K562 (cell line): ENCODE results near the gene DGKB. TPM values are rescaled to one million over a fixed set of nuclear protein-coding genes. Genes with fewer than 3 reads are reported as not detected.

Experiments
- ATAC-seq: fragments of 200-7000 bp; cut with Tn5 transposase; 3 replicates; pipeline ENCODE4 v1.9.1; 2020; ENCODE audit warnings: moderate library complexity
- BruUV-seq: library from RNA; stranded (reverse); fragments of 400-500 nt; replicated peaks from 2 replicates; lab custom pipeline; 2021; lab: Mats Ljungman, UMichigan
- CTCF ChIA-PET: fragments of 300-600 bp; formaldehyde crosslinking; extraction: SDS; loops from one replicate; lab custom pipeline; 2021; ENCODE audit warnings: low intra/inter-chr PET ratio; lab: Yijun Ruan, JAX
- POLR2A ChIA-PET: fragments of 300-600, 350-650 bp; sonication (Branson Sonifier 250); formaldehyde crosslinking; extraction: SDS; loops from one replicate; lab custom pipeline; 2021; ENCODE audit warnings: antibody characterized with exemption, inconsistent platforms; lab: Yijun Ruan, JAX
- DNase-seq, 4 experiments: peaks; one replicate each; pipeline versions ENCODE4 v3.0.0 to v3.0.0-alpha.2; 2011 to 2018; ENCODE audit warnings: low spot score in 3 of 4, mixed read lengths in 3 of 4; ENCODE audit errors: extremely low read depth in 1 of 4
- FAIRE-seq: peaks from 2 replicates; lab custom pipeline; 2011; peaks lifted over from hg19 to GRCh38; lab: Jason Lieb, UNC
- H2AFZ ChIP-seq: 2 replicates; pipeline ENCODE4 v1.6.0; 2011; ENCODE audit warnings: low read depth, low read length, control low read depth, inconsistent platforms
- H3K27ac ChIP-seq: fragments of 200-600 bp; 3 replicates; pipeline ENCODE4 v1.8.0; 2011; ENCODE audit warnings: low read depth, mild to moderate bottlenecking, control low read depth, inconsistent platforms, low read length, moderate library complexity, mixed read lengths; ENCODE audit errors: extremely low read depth
- H3K27me3 ChIP-seq, 2 experiments: fragments of 300-600 bp in 1 of 2; 2 replicates in 1 of 2; 3 replicates in 1 of 2; pipeline versions ENCODE4 v1.6.0 to v1.8.0; 2011; ENCODE audit warnings: inconsistent platforms in 2 of 2, low read length in 2 of 2, mild to moderate bottlenecking in 1 of 2, mixed read lengths in 1 of 2, moderate library complexity in 1 of 2; ENCODE audit not compliant: control insufficient read depth in 2 of 2, insufficient read depth in 2 of 2
- H3K36me3 ChIP-seq: fragments of 300-600 bp; 3 replicates; pipeline ENCODE4 v1.8.0; 2011; ENCODE audit warnings: mild to moderate bottlenecking, low read length, inconsistent platforms; ENCODE audit not compliant: control insufficient read depth, insufficient read depth
- H3K4me1 ChIP-seq, 2 experiments: fragments of 200-600 bp in 1 of 2; replicated peaks in 1 of 2; 2 replicates in 1 of 2; 3 replicates in 1 of 2; pipeline versions ENCODE4 v1.5.1 to v1.8.0; 2011; ENCODE audit warnings: inconsistent platforms in 2 of 2, low read length in 2 of 2, mild to moderate bottlenecking in 1 of 2, mixed read lengths in 1 of 2, moderate library complexity in 1 of 2; ENCODE audit not compliant: control insufficient read depth in 2 of 2, insufficient read depth in 2 of 2
- H3K4me2 ChIP-seq: 2 replicates; pipeline ENCODE4 v1.6.1; 2011; ENCODE audit warnings: low read length, control low read depth, inconsistent platforms, mixed read lengths; ENCODE audit not compliant: insufficient read depth
- H3K4me3 ChIP-seq: fragments of 200-600 bp; sonication (generic), shearing (Covaris generic); 2 replicates; pipeline ENCODE4 v1.5.1; 2016; ENCODE audit warnings: control low read depth, inconsistent platforms
- H3K79me2 ChIP-seq: fragments of 200-600 bp; 3 replicates; pipeline ENCODE4 v1.8.0; 2011; ENCODE audit warnings: low read length, inconsistent platforms; ENCODE audit not compliant: control insufficient read depth, insufficient read depth
- H3K9ac ChIP-seq, 2 experiments: 2 replicates each; pipeline versions ENCODE4 v1.6.0 to v1.6.1; 2011; ENCODE audit warnings: low read depth in 2 of 2, low read length in 2 of 2, control low read depth in 1 of 2, inconsistent platforms in 1 of 2, mild to moderate bottlenecking in 1 of 2, mixed read lengths in 1 of 2; ENCODE audit not compliant: insufficient read depth in 1 of 2
- H3K9me1 ChIP-seq: one replicate; pipeline ENCODE4 v1.6.0; 2011; ENCODE audit warnings: inconsistent platforms, mild to moderate bottlenecking, low read length, moderate library complexity; ENCODE audit not compliant: control insufficient read depth, insufficient read depth
- H3K9me3 ChIP-seq: replicated peaks from 2 replicates; pipeline ENCODE4 v1.5.1; 2011; ENCODE audit warnings: low read depth, low read length, inconsistent platforms; ENCODE audit not compliant: control insufficient read depth, insufficient read depth
- H4K20me1 ChIP-seq: replicated peaks from 2 replicates; pipeline ENCODE4 v1.6.1; 2011; ENCODE audit warnings: low read length, inconsistent platforms, mixed read lengths; ENCODE audit not compliant: control insufficient read depth, insufficient read depth
- ELF2 ChIP-seq: fragments of 250-450 bp; sonication (Bioruptor Pico); IDR thresholded peaks from 2 replicates; pipeline ENCODE4 v1.5.0; 2021; ENCODE audit warnings: mild to moderate bottlenecking
- ELF4 ChIP-seq: fragments of 450-650 bp; formaldehyde crosslinking; IDR thresholded peaks from 2 replicates; pipeline ENCODE4 v1.4.0; 2022; ENCODE audit warnings: missing genetic modification characterization
- ETV5 ChIP-seq: sonication (generic); formaldehyde crosslinking; IDR thresholded peaks from 2 replicates; pipeline ENCODE4 v1.4.0; 2020; ENCODE audit warnings: low read depth, mild to moderate bottlenecking, missing genetic modification reagents
- JUNB ChIP-seq: fragments of 450-650 bp; formaldehyde crosslinking; conservative IDR thresholded peaks from 2 replicates; pipeline ENCODE4 v1.4.0; 2020; ENCODE audit warnings: mild to moderate bottlenecking
- STAT5B ChIP-seq: fragments of 250-450 bp; sonication (Bioruptor Pico); IDR thresholded peaks from 2 replicates; pipeline ENCODE4 v1.8.0; 2021; ENCODE audit warnings: mild to moderate bottlenecking, inconsistent platforms
- XRCC3 ChIP-seq: fragments of 450-650 bp; IDR thresholded peaks from 2 replicates; pipeline ENCODE4 v1.6.1; 2017; ENCODE audit warnings: mild to moderate bottlenecking, moderate library complexity
- ZBTB43 ChIP-seq: sonication (generic); formaldehyde crosslinking; IDR thresholded peaks from 2 replicates; pipeline ENCODE4 v1.8.0; 2023; ENCODE audit warnings: mild to moderate bottlenecking, missing genetic modification reagents
- WGBS: fragments of 100-300 bp; shearing (Covaris generic); methylation state at CpG from one replicate; pipeline ENCODE4 v1.1.6; 2016; ENCODE audit warnings: low coverage, mixed read lengths; ENCODE audit not compliant: insufficient coverage; ENCODE audit errors: missing lambda C conversion rate; 5-methylcytosine and 5-hydroxymethylcytosine counted together
- in situ Hi-C: fragments of 300-500 bp; cut with MboI; formaldehyde crosslinking; loops from 4 replicates; pipeline ENCODE4 v1.15.0; 2018; ENCODE audit warnings: inconsistent platforms, mixed read lengths
- intact Hi-C: fragments of 100-400 bp; cut with micrococcal nuclease; formaldehyde crosslinking; loops from 2 replicates; pipeline ENCODE4 v1.14.2; 2022
- polyA plus RNA-seq, 8 experiments: library from polyadenylated mRNA; depleted of rRNA in 4 of 8; stranded (reverse) in 5 of 8; unstranded in 3 of 8; fragments of >200 nt; fragmentation: Nextera tagmentation in 2 of 8; fragmentation: Illumina TruSeq in 1 of 8; extraction: Ambion mirVana in 2 of 8; extraction: Trizol in 1 of 8; gene quantifications; 2 replicates each; pipeline versions ENCODE4 v1.2.1 to v1.2.3, GENCODE V29; 2011 to 2014; ENCODE audit warnings: inconsistent platforms in 1 of 8, missing spikeins in 1 of 8
- total RNA-seq, 7 experiments: library from RNA; depleted of rRNA in 6 of 7; stranded (reverse); fragments of >200 nt in 6 of 7; fragmentation: Illumina TruSeq in 2 of 7; extraction: Trizol in 2 of 7; gene quantifications; 2 replicates each; pipeline versions ENCODE4 v1.2.1 to v1.2.3, GENCODE V29; 2011 to 2021; ENCODE audit warnings: low replicate concordance in 1 of 7
- TF ChIP-seq, protein P1 (sequence below): fragments of 200-800 bp; sonication (Bioruptor generic); IDR thresholded peaks from 2 replicates; pipeline ENCODE4 v1.6.1; 2016; ENCODE audit warnings: missing genetic modification characterization, missing compliant biosample characterization
- TF ChIP-seq, protein P2 (sequence below): sonication (generic); formaldehyde crosslinking; IDR thresholded peaks from 2 replicates; pipeline ENCODE4 v1.8.1; 2023; ENCODE audit warnings: missing genetic modification reagents, mild to moderate bottlenecking, borderline replicate concordance

Gene DGKB
- total and polyA plus RNA-seq, 9 of the 15 experiments (the other 6 are each of a cell fraction or from before 2014, with no cell fraction given): 0.01 TPM; not detected in 8

DNA sequence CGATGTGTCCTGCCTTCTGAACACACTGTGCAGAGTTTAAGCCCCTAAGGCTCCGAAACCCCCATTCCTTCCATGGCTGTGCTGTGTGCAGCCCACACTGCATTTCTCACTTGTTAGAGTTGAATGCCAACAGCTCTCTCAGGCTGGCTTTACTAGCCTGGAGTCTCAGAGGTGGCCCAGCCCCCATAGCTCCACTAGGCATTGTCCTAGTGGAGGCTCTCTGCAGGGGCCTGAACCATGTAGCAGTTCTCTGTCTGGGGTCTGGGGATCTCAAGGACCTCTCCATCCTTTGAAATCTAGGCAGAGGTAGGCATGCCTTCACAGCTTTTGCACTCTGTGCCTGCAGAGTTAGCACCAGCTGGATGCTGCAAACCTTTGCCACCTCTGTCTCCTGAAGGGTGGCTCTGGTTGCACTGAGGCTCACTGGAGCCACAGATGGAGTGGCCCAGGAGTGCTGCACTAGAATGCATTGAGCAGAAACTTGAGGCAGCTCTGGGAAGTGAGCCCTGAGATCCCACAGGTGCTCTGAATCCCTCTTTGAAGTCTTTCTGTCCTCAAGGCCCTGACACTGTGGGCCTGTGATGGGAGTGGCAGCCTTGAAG is 301.7 kb downstream of the DGKB start (continued):
- TF ChIP-seq, protein P1, sequence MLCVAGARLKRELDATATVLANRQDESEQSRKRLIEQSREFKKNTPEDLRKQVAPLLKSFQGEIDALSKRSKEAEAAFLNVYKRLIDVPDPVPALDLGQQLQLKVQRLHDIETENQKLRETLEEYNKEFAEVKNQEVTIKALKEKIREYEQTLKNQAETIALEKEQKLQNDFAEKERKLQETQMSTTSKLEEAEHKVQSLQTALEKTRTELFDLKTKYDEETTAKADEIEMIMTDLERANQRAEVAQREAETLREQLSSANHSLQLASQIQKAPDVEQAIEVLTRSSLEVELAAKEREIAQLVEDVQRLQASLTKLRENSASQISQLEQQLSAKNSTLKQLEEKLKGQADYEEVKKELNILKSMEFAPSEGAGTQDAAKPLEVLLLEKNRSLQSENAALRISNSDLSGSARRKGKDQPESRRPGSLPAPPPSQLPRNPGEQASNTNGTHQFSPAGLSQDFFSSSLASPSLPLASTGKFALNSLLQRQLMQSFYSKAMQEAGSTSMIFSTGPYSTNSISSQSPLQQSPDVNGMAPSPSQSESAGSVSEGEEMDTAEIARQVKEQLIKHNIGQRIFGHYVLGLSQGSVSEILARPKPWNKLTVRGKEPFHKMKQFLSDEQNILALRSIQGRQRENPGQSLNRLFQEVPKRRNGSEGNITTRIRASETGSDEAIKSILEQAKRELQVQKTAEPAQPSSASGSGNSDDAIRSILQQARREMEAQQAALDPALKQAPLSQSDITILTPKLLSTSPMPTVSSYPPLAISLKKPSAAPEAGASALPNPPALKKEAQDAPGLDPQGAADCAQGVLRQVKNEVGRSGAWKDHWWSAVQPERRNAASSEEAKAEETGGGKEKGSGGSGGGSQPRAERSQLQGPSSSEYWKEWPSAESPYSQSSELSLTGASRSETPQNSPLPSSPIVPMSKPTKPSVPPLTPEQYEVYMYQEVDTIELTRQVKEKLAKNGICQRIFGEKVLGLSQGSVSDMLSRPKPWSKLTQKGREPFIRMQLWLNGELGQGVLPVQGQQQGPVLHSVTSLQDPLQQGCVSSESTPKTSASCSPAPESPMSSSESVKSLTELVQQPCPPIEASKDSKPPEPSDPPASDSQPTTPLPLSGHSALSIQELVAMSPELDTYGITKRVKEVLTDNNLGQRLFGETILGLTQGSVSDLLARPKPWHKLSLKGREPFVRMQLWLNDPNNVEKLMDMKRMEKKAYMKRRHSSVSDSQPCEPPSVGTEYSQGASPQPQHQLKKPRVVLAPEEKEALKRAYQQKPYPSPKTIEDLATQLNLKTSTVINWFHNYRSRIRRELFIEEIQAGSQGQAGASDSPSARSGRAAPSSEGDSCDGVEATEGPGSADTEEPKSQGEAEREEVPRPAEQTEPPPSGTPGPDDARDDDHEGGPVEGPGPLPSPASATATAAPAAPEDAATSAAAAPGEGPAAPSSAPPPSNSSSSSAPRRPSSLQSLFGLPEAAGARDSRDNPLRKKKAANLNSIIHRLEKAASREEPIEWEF (CRISPR knock-in tag): no peak

GRCh38 chr7:14598978-14599377 is 303.6 kb downstream of the DGKB start:
- Histone ChIP-seq H3K9ac (no peak overlapping the region), H3K4me1 (no peaks in the 10 kb centered on the region), H3K27me3 (no peaks in the 10 kb centered on the region), H3K79me2 (no peaks in the 10 kb centered on the region), H3K9me3 (0 out of 2 replicates have a peak, but pooled peaks cover 5% of the 10 kb centered on the region), H3K36me3 (no peaks in the 10 kb centered on the region), H3K4me2 (no peak overlapping the region), H4K20me1 (no peaks in the 10 kb centered on the region), H3K9me1 (no peaks in the 10 kb centered on the region), H2AFZ (no peak overlapping the region), H3K27ac (no peak overlapping the region), H3K4me3 (no peak overlapping the region)
- ChIA-PET CTCF (no interaction called here), POLR2A (no interaction called here)
- in situ Hi-C loops (no loop called here), intact Hi-C loops (no loop called here)
- no TSS peak for BruUV-seq
- DNase-seq (no peak), FAIRE-seq (no peak), ATAC-seq (no peak)
- WGBS: 2% methylated on average over 3 of the region's 3 CpGs
- TF ChIP-seq ETV5 (CRISPR knock-in tag) (no peak), ZBTB43 (no peak), XRCC3 (no peak), STAT5B (CRISPR knock-in tag) (no peak), ELF2 (no peak), JUNB (CRISPR knock-in tag) (no peak), ELF4 (no peak)
- TF ChIP-seq, protein P2, sequence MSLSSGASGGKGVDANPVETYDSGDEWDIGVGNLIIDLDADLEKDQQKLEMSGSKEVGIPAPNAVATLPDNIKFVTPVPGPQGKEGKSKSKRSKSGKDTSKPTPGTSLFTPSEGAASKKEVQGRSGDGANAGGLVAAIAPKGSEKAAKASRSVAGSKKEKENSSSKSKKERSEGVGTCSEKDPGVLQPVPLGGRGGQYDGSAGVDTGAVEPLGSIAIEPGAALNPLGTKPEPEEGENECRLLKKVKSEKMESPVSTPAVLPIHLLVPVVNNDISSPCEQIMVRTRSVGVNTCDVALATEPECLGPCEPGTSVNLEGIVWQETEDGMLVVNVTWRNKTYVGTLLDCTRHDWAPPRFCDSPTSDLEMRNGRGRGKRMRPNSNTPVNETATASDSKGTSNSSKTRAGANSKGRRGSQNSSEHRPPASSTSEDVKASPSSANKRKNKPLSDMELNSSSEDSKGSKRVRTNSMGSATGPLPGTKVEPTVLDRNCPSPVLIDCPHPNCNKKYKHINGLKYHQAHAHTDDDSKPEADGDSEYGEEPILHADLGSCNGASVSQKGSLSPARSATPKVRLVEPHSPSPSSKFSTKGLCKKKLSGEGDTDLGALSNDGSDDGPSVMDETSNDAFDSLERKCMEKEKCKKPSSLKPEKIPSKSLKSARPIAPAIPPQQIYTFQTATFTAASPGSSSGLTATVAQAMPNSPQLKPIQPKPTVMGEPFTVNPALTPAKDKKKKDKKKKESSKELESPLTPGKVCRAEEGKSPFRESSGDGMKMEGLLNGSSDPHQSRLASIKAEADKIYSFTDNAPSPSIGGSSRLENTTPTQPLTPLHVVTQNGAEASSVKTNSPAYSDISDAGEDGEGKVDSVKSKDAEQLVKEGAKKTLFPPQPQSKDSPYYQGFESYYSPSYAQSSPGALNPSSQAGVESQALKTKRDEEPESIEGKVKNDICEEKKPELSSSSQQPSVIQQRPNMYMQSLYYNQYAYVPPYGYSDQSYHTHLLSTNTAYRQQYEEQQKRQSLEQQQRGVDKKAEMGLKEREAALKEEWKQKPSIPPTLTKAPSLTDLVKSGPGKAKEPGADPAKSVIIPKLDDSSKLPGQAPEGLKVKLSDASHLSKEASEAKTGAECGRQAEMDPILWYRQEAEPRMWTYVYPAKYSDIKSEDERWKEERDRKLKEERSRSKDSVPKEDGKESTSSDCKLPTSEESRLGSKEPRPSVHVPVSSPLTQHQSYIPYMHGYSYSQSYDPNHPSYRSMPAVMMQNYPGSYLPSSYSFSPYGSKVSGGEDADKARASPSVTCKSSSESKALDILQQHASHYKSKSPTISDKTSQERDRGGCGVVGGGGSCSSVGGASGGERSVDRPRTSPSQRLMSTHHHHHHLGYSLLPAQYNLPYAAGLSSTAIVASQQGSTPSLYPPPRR (CRISPR knock-in tag): no peak
